ENCODE results near the gene AATF. TPM values are rescaled to one million over a fixed set of nuclear protein-coding genes. Genes with fewer than 3 reads are reported as not detected.

AATF gene
- total and polyA plus RNA-seq, 4 donors: 28.2 to 41.4 (median 38.7) TPM

DNA sequence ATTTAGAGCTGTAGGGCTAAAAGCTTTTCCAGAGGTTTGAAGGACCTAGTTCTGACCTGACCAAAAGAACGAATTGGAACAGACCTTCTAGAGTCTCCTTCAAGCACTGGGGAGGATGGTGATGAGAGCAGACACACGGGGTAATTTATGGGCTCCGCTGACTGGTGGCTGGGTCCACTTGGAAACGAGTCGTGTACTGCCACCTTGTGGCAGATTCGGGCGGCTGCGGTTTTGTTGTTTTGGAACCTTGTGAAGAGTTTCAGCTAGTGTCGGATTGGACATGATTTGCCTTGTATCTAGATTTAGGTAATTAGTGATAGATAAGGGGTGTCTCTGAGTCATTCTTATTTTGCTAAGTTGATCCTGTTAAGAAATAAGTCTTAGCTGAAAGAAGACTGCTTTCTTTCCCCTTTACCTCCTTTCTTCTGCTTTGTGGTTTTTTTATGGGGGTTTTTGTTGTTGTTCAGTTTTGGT, 98.9 kb downstream of the AATF start:
- Histone ChIP-seq H3K36me3 (ENCODE audit: control insufficient read depth in 4 of 4, insufficient read depth in 4 of 4, low read length in 4 of 4) (peaks cover 0 to 8% (median 3%) of the 10 kb centered on the region in 4 donors), H3K27me3 (ENCODE audit: control insufficient read depth in 3 of 3, insufficient read depth in 3 of 3, low read length in 2 of 3) (no peaks in the 10 kb centered on the region), H3K9me3 (ENCODE audit: control insufficient read depth in 4 of 4, insufficient read depth in 3 of 4, low read length in 3 of 4) (no peaks in the 10 kb centered on the region), H3K4me1 (ENCODE audit: control insufficient read depth in 5 of 5, insufficient read depth in 5 of 5, low read length in 5 of 5) (peaks cover 0 to 13% (median 7%) of the 10 kb centered on the region in 5 donors), H3K27ac (ENCODE audit: low read depth in 1 of 2, low read length in 1 of 2) (no peak overlapping the region), H3K9ac (ENCODE audit: insufficient read depth in 1 of 2, low read length in 2 of 2) (no peak overlapping the region), H3K4me3 (no peak overlapping the region)
- peak; percentile 82 to 89 (median 83) for DNase-seq
- WGBS, 2 donors: 6 to 7% methylated on average over 9 of the region's 9 CpGs
- TF ChIP-seq, protein P1, sequence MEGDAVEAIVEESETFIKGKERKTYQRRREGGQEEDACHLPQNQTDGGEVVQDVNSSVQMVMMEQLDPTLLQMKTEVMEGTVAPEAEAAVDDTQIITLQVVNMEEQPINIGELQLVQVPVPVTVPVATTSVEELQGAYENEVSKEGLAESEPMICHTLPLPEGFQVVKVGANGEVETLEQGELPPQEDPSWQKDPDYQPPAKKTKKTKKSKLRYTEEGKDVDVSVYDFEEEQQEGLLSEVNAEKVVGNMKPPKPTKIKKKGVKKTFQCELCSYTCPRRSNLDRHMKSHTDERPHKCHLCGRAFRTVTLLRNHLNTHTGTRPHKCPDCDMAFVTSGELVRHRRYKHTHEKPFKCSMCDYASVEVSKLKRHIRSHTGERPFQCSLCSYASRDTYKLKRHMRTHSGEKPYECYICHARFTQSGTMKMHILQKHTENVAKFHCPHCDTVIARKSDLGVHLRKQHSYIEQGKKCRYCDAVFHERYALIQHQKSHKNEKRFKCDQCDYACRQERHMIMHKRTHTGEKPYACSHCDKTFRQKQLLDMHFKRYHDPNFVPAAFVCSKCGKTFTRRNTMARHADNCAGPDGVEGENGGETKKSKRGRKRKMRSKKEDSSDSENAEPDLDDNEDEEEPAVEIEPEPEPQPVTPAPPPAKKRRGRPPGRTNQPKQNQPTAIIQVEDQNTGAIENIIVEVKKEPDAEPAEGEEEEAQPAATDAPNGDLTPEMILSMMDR (IDR thresholded peaks at IDR 0.05; ENCODE audit: control extremely low read depth, extremely low read depth): peak; percentile 51
- no peak for ATAC-seq (ENCODE audit: insufficient read depth, low FRiP score)

DNA sequence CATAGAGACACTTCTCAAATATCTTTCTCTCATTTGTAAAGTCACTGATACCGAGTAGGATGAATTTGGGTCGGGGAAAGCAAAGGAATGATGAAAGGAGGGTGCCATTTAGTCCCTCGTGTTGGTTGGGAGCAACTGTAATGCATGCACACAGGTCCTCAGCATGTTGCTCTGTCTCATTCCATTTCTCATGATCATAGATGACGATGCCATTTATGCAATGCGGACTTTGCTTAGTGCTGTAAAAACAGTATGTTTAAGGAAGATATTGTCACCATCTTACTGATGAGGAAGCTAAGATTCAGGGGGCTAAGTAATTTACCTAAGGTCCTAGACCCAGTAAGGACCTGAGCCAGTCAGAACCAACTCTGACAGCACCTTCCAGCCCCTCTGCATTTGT, 100.1 kb downstream of the AATF start:
- ATAC-seq (ENCODE audit: insufficient read depth, low FRiP score): no peak
- H3K27ac ChIP-seq (ENCODE audit: low read depth in 1 of 2, low read length in 1 of 2): no peak overlapping the region
- H3K27me3 ChIP-seq (ENCODE audit: control insufficient read depth in 3 of 3, insufficient read depth in 3 of 3, low read length in 2 of 3): no peaks in the 10 kb centered on the region
- peaks cover 0 to 8% (median 2%) of the 10 kb centered on the region in 4 donors for H3K36me3 ChIP-seq (ENCODE audit: control insufficient read depth in 4 of 4, insufficient read depth in 4 of 4, low read length in 4 of 4)
- TF ChIP-seq, protein P1 (IDR thresholded peaks at IDR 0.05; ENCODE audit: control extremely low read depth, extremely low read depth): no peak
- no peak overlapping the region for H3K4me3 ChIP-seq
- H3K9me3 ChIP-seq (ENCODE audit: control insufficient read depth in 4 of 4, insufficient read depth in 3 of 4, low read length in 3 of 4): no peaks in the 10 kb centered on the region
- H3K4me1 ChIP-seq (ENCODE audit: control insufficient read depth in 5 of 5, insufficient read depth in 5 of 5, low read length in 5 of 5): peaks cover 0 to 13% (median 7%) of the 10 kb centered on the region in 5 donors
- DNase-seq: no peak
- 96 to 99% methylated on average over 5 of the region's 5 CpGs for WGBS, 2 donors
- H3K9ac ChIP-seq (ENCODE audit: insufficient read depth in 1 of 2, low read length in 2 of 2): no peak overlapping the region

DNA sequence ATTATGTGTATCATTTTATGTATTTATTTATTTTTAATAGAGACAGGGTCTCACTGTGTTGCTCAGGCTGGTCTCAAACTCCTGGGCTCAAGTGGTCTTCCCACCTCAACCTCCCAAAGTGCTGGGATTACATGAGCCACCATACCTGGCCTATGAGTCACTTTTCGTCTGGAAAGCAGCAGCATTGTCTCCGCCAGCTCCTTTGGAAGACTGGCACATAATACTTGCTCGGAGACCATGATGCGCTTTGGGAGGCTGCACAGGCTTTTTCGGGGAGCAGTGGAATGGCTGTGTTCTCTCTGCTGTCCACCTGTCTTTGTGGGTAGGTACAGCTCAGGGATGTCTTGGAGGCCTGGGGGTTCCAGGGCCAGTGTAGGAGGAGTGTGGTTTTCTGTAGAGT, 102.2 kb downstream of the AATF start:
- H3K4me3 ChIP-seq: no peak overlapping the region
- H3K4me1 ChIP-seq (ENCODE audit: control insufficient read depth in 5 of 5, insufficient read depth in 5 of 5, low read length in 5 of 5): peaks cover 0 to 16% (median 7%) of the 10 kb centered on the region in 5 donors
- no peak overlapping the region for H3K27ac ChIP-seq (ENCODE audit: low read depth in 1 of 2, low read length in 1 of 2)
- peaks cover 0 to 17% (median 4%) of the 10 kb centered on the region in 4 donors for H3K36me3 ChIP-seq (ENCODE audit: control insufficient read depth in 4 of 4, insufficient read depth in 4 of 4, low read length in 4 of 4)
- ATAC-seq (ENCODE audit: insufficient read depth, low FRiP score): no peak
- TF ChIP-seq, protein P1 (IDR thresholded peaks at IDR 0.05; ENCODE audit: control extremely low read depth, extremely low read depth): no peak
- 97 to 100% methylated on average over 5 of the region's 5 CpGs for WGBS, 2 donors
- H3K9me3 ChIP-seq (ENCODE audit: control insufficient read depth in 4 of 4, insufficient read depth in 3 of 4, low read length in 3 of 4): no peaks in the 10 kb centered on the region
- H3K27me3 ChIP-seq (ENCODE audit: control insufficient read depth in 3 of 3, insufficient read depth in 3 of 3, low read length in 2 of 3): no peaks in the 10 kb centered on the region
- no peak overlapping the region for H3K9ac ChIP-seq (ENCODE audit: insufficient read depth in 1 of 2, low read length in 2 of 2)
- no peak for DNase-seq

DNA sequence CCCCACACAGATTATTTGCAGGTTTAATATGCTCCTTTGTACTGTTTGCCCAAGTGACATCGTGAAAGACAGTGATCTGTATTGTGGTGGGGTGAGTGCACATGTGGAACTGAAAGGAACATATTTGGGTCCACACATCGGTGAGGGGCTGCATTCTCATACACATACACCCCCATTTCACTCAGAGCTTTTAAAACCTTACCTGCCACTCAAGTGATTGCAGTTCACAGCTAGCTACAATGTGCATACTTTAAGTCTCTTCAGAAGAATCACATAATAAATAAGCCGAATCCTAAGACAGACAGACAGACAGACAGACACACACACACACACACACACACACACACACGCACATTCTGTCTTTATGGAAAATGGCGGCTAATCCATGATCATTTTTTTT, 102.6 kb downstream of the AATF start:
- H3K4me3 ChIP-seq: no peak overlapping the region
- H3K9ac ChIP-seq (ENCODE audit: insufficient read depth in 1 of 2, low read length in 2 of 2): no peak overlapping the region
- no peaks in the 10 kb centered on the region for H3K9me3 ChIP-seq (ENCODE audit: control insufficient read depth in 4 of 4, insufficient read depth in 3 of 4, low read length in 3 of 4)
- H3K36me3 ChIP-seq (ENCODE audit: control insufficient read depth in 4 of 4, insufficient read depth in 4 of 4, low read length in 4 of 4): peaks cover 0 to 17% (median 5%) of the 10 kb centered on the region in 4 donors
- TF ChIP-seq, protein P1 (IDR thresholded peaks at IDR 0.05; ENCODE audit: control extremely low read depth, extremely low read depth): no peak
- no peak overlapping the region for H3K27ac ChIP-seq (ENCODE audit: low read depth in 1 of 2, low read length in 1 of 2)
- DNase-seq (no peak), ATAC-seq (ENCODE audit: insufficient read depth, low FRiP score) (no peak)
- no peaks in the 10 kb centered on the region for H3K27me3 ChIP-seq (ENCODE audit: control insufficient read depth in 3 of 3, insufficient read depth in 3 of 3, low read length in 2 of 3)
- peaks cover 0 to 15% (median 4%) of the 10 kb centered on the region in 5 donors for H3K4me1 ChIP-seq (ENCODE audit: control insufficient read depth in 5 of 5, insufficient read depth in 5 of 5, low read length in 5 of 5)
- 93 to 94% methylated on average over 5 of the region's 5 CpGs for WGBS, 2 donors

Measured in lung (tissue), 12 donors.